SK-N-SH treated with all-trans-retinoic acid at 6 μM for 48 hours (cell line): ENCODE data around the gene CRABP2.

ENCODE experiments used
- CSDC2 ChIP-seq: fragments of 250-450 bp; sonication (Bioruptor Pico); IDR thresholded peaks from 2 replicates; pipeline ENCODE4 v1.5.0; 2020; ENCODE audit warnings: mild to moderate bottlenecking, moderate library complexity
- ESRRG ChIP-seq: fragments of 250-450 bp; sonication (Bioruptor Pico); IDR thresholded peaks from 2 replicates; pipeline ENCODE4 v1.6.1; 2021; ENCODE audit warnings: mild to moderate bottlenecking
- ISL1 ChIP-seq: fragments of 250-450 bp; sonication (Bioruptor Pico); IDR thresholded peaks from 2 replicates; pipeline ENCODE4 v2.1.2; 2022; ENCODE audit warnings: mild to moderate bottlenecking, moderate library complexity
- ZNF70 ChIP-seq: fragments of 450-650 bp; formaldehyde crosslinking; IDR thresholded peaks from 2 replicates; pipeline ENCODE4 v1.5.0; 2020; ENCODE audit warnings: mild to moderate bottlenecking, moderate library complexity
- TF ChIP-seq, protein P1 (sequence below): fragments of 250-450 bp; sonication (Bioruptor Pico); IDR thresholded peaks from 2 replicates; pipeline ENCODE4 v1.8.0; 2020; ENCODE audit warnings: mild to moderate bottlenecking, moderate library complexity, borderline replicate concordance

DNA sequence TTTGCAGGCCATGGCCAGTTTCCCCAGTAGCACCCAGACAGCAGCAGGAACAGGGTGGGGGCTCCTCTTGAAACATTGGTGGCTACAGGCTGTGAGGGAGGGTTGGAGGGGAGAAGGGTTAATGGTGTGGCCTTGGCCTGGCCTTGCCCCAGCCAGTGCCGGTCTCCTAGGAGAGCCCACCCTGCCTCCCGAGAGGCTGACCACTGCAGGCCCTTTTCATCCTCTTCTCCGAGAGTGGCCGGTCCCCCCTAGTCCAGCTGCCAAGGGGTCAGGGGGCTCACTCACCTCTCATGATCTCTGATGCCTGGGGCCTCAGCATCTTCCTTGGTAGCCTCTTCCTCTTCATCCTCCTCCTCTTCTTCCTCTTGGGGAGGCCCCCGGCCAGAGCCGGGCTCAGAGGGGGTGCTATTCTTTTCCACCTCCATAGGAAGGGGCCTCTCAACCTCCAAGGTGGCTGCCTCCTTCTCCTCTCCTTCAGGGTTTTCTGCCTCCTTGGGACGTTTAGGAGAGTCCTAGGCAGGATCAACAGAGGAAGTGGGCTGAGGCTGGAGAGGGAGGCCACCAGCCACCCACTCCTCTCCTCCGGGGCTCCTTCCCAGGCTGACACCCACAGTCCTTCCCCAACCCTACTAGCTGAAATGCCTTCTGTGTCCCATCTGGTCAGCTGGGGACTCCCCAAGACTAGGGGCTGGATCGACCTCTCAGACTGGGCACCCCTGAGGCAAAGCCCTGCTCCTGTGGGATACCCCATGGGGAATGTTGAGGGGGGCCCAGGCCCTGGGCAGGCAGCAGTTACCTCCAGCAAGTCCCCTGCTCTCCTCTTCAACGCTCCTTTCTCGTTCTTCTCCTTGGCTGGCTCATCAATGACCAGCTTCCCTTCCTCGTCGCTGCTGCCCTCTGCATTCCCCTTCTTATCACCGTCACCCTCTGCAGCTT, 38.3 kb upstream of the CRABP2 start:
- TF ChIP-seq CSDC2 (CRISPR knock-in tag): no peak
- TF ChIP-seq, protein P1, sequence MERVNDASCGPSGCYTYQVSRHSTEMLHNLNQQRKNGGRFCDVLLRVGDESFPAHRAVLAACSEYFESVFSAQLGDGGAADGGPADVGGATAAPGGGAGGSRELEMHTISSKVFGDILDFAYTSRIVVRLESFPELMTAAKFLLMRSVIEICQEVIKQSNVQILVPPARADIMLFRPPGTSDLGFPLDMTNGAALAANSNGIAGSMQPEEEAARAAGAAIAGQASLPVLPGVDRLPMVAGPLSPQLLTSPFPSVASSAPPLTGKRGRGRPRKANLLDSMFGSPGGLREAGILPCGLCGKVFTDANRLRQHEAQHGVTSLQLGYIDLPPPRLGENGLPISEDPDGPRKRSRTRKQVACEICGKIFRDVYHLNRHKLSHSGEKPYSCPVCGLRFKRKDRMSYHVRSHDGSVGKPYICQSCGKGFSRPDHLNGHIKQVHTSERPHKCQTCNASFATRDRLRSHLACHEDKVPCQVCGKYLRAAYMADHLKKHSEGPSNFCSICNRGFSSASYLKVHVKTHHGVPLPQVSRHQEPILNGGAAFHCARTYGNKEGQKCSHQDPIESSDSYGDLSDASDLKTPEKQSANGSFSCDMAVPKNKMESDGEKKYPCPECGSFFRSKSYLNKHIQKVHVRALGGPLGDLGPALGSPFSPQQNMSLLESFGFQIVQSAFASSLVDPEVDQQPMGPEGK: no peak
- TF ChIP-seq ZNF70 (CRISPR knock-in tag): no peak
- TF ChIP-seq ESRRG (CRISPR knock-in tag): no peak
- TF ChIP-seq ISL1 (CRISPR knock-in tag): no peak
